K562 (cell line): ENCODE results near the gene HSPE1. TPM values are rescaled to one million over a fixed set of nuclear protein-coding genes. Genes with fewer than 3 reads are reported as not detected.
A peak's percentile ranks its signal among the peaks of the same experiment; 100 is the strongest.

Experiments
- BRF1 ChIP-seq: IDR thresholded peaks from 3 replicates; pipeline ENCODE4 v1.6.1; 2011; ENCODE audit warnings: borderline replicate concordance, mild to moderate bottlenecking; ENCODE audit not compliant: insufficient read length; ENCODE audit errors: extremely low read depth
- CCNT2 ChIP-seq: IDR thresholded peaks from 2 replicates; pipeline ENCODE4 v1.6.1; 2011; ENCODE audit warnings: borderline replicate concordance, low read depth, mild to moderate bottlenecking, moderate library complexity, mixed read lengths, low read length; ENCODE audit not compliant: insufficient read length; ENCODE audit errors: extremely low read depth
- FOXA1 ChIP-seq: fragments of 450-650 bp; IDR thresholded peaks from 2 replicates; pipeline ENCODE4 v1.6.1; 2016; ENCODE audit warnings: mild to moderate bottlenecking, borderline replicate concordance
- GTF2A2 ChIP-seq: IDR thresholded peaks from 2 replicates; pipeline ENCODE4 v1.6.1; 2016; ENCODE audit warnings: mild to moderate bottlenecking, missing genetic modification characterization, missing compliant biosample characterization
- GTF2E2 ChIP-seq: fragments of 200-800 bp; sonication (Bioruptor generic); IDR thresholded peaks from 2 replicates; pipeline ENCODE4 v1.6.1; 2016; ENCODE audit warnings: missing genetic modification characterization, missing compliant biosample characterization
- MAZ ChIP-seq, 2 experiments: fragments of 450-650 bp in 1 of 2; sonication (generic) in 1 of 2; formaldehyde crosslinking; IDR thresholded peaks in 1 of 2; conservative IDR thresholded peaks in 1 of 2; 2 replicates each; pipeline versions ENCODE4 v1.4.0 to v1.5.0; 2020; ENCODE audit warnings: mild to moderate bottlenecking in 1 of 2, missing genetic modification reagents in 1 of 2
- PKNOX1 ChIP-seq: fragments of 450-650 bp; IDR thresholded peaks from 2 replicates; pipeline ENCODE4 v1.6.1; 2016
- ZNF436 ChIP-seq: fragments of 250-450, 450-650 bp; sonication (Bioruptor Pico); formaldehyde crosslinking; IDR thresholded peaks from 2 replicates; pipeline ENCODE4 v1.7.0; 2020; ENCODE audit warnings: mild to moderate bottlenecking
- ZNF740 ChIP-seq, 3 experiments: fragments of 200-800 bp in 1 of 3; sonication (Bioruptor generic) in 1 of 3; sonication (generic) in 1 of 3; formaldehyde crosslinking in 1 of 3; IDR thresholded peaks; 2 replicates each; pipeline versions ENCODE4 v1.6.1 to v1.8.0; 2016 to 2022; ENCODE audit warnings: mild to moderate bottlenecking in 2 of 3, missing compliant biosample characterization in 2 of 3, missing genetic modification characterization in 2 of 3, missing genetic modification reagents in 1 of 3
- polyA plus RNA-seq, 8 experiments: library from polyadenylated mRNA; depleted of rRNA in 4 of 8; stranded (reverse) in 5 of 8; unstranded in 3 of 8; fragments of >200 nt; fragmentation: Nextera tagmentation in 2 of 8; fragmentation: Illumina TruSeq in 1 of 8; extraction: Ambion mirVana in 2 of 8; extraction: Trizol in 1 of 8; gene quantifications; 2 replicates each; pipeline versions ENCODE4 v1.2.1 to v1.2.3, GENCODE V29; 2011 to 2014; ENCODE audit warnings: inconsistent platforms in 1 of 8, missing spikeins in 1 of 8
- total RNA-seq, 7 experiments: library from RNA; depleted of rRNA in 6 of 7; stranded (reverse); fragments of >200 nt in 6 of 7; fragmentation: Illumina TruSeq in 2 of 7; extraction: Trizol in 2 of 7; gene quantifications; 2 replicates each; pipeline versions ENCODE4 v1.2.1 to v1.2.3, GENCODE V29; 2011 to 2021; ENCODE audit warnings: low replicate concordance in 1 of 7
- TF ChIP-seq, protein P1 (sequence below): sonication (generic); formaldehyde crosslinking; IDR thresholded peaks from 2 replicates; pipeline ENCODE4 v1.8.1; 2023; ENCODE audit warnings: mild to moderate bottlenecking, missing genetic modification reagents
- TF ChIP-seq, protein P2 (sequence below): fragments of 250-450 bp; sonication (Bioruptor Pico); IDR thresholded peaks from 2 replicates; pipeline ENCODE4 v1.8.0; 2021; ENCODE audit warnings: moderate library complexity, mild to moderate bottlenecking, inconsistent platforms
- TF ChIP-seq, protein P3 (sequence below): fragments of 450-650 bp; formaldehyde crosslinking; IDR thresholded peaks from 2 replicates; pipeline ENCODE4 v1.4.0; 2020; ENCODE audit warnings: mild to moderate bottlenecking, moderate library complexity
- TF ChIP-seq, protein P4 (sequence below): fragments of 250-450 bp; sonication (Bioruptor Pico); IDR thresholded peaks from 2 replicates; pipeline ENCODE4 v1.8.0; 2021; ENCODE audit warnings: borderline replicate concordance, mild to moderate bottlenecking, moderate library complexity; ENCODE audit not compliant: poor library complexity, severe bottlenecking
- TF ChIP-seq, protein P5 (sequence below): fragments of 450-650 bp; formaldehyde crosslinking; IDR thresholded peaks from 2 replicates; pipeline ENCODE4 v1.4.0; 2022; ENCODE audit warnings: missing genetic modification characterization

Gene HSPE1
- total and polyA plus RNA-seq, 9 of the 15 experiments (the other 6 are each of a cell fraction or from before 2014, with no cell fraction given), result 223 to 1,007 (median 612) TPM

DNA sequence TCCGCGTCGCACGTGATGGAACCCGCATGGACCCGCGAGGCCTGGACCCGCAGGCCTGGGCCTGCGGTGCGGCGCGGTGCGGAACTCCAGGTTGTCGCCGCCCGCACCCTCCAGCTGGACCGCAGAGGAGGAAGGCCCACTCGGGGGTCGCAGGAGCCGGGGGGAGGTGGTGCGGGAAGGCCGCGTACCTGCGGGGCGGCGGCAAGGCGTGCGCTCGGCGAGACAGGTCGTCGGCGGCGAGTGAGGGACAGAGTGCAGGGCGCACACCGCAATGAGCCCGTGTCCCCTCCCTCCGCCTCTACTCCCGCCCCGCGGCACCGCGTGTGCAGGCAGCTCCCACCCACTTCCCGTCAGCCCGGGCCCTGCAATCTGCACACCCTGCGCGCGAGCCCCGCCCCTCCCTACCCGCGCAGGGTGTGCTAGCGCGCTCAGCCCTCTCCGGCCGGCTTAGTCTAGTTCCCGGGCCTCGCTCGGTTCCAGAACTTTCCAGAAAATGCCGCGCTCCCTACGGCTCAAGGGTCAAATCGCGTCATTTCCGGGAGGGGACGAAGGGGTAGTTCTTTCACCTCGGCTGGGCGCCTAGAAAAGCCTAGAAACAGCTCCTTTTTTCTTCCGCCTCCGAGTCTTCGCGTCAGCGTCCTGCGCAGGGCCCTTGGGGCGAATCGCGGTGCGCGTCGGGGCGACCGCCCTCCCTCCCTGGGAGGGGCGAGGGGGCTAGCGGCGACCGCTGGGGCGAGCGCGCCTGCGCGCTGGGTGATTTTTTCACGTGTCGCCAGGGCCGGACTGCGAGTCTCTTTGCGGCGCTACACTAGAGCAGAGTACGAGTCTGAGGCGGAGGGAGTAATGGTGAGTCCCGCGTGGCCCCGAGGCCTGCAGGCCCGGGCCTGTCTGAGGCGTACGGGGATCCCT lies at the start of gene HSPE1, which contains the start of gene HSPD1 (continued):
- TF ChIP-seq MAZ (CRISPR knock-in tag; conservative IDR thresholded peaks at IDR 0.05 in 1 of 2, IDR thresholded peaks at IDR 0.05 in 1 of 2) (peak; percentile 97 to 99), ZNF740 (CRISPR knock-in tag; IDR thresholded peaks at IDR 0.05) (no peak), ZNF740 (tag; IDR thresholded peaks at IDR 0.05) (no peak), BRF1 (no peak), PKNOX1 (peak; percentile 43; the same call in 1 of the 2 replicates), CCNT2 (peak; percentile 85), FOXA1 (no peak), GTF2E2 (tag) (no peak; the same call in 1 of the 2 replicates), ZNF436 (CRISPR knock-in tag) (no peak), GTF2A2 (no peak)
- TF ChIP-seq, protein P1, sequence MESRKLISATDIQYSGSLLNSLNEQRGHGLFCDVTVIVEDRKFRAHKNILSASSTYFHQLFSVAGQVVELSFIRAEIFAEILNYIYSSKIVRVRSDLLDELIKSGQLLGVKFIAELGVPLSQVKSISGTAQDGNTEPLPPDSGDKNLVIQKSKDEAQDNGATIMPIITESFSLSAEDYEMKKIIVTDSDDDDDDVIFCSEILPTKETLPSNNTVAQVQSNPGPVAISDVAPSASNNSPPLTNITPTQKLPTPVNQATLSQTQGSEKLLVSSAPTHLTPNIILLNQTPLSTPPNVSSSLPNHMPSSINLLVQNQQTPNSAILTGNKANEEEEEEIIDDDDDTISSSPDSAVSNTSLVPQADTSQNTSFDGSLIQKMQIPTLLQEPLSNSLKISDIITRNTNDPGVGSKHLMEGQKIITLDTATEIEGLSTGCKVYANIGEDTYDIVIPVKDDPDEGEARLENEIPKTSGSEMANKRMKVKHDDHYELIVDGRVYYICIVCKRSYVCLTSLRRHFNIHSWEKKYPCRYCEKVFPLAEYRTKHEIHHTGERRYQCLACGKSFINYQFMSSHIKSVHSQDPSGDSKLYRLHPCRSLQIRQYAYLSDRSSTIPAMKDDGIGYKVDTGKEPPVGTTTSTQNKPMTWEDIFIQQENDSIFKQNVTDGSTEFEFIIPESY (CRISPR knock-in tag), result peak; percentile 13; the same call in 1 of the 2 replicates
- TF ChIP-seq, protein P2, sequence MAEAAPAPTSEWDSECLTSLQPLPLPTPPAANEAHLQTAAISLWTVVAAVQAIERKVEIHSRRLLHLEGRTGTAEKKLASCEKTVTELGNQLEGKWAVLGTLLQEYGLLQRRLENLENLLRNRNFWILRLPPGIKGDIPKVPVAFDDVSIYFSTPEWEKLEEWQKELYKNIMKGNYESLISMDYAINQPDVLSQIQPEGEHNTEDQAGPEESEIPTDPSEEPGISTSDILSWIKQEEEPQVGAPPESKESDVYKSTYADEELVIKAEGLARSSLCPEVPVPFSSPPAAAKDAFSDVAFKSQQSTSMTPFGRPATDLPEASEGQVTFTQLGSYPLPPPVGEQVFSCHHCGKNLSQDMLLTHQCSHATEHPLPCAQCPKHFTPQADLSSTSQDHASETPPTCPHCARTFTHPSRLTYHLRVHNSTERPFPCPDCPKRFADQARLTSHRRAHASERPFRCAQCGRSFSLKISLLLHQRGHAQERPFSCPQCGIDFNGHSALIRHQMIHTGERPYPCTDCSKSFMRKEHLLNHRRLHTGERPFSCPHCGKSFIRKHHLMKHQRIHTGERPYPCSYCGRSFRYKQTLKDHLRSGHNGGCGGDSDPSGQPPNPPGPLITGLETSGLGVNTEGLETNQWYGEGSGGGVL (CRISPR knock-in tag), result no peak
- TF ChIP-seq, protein P3, sequence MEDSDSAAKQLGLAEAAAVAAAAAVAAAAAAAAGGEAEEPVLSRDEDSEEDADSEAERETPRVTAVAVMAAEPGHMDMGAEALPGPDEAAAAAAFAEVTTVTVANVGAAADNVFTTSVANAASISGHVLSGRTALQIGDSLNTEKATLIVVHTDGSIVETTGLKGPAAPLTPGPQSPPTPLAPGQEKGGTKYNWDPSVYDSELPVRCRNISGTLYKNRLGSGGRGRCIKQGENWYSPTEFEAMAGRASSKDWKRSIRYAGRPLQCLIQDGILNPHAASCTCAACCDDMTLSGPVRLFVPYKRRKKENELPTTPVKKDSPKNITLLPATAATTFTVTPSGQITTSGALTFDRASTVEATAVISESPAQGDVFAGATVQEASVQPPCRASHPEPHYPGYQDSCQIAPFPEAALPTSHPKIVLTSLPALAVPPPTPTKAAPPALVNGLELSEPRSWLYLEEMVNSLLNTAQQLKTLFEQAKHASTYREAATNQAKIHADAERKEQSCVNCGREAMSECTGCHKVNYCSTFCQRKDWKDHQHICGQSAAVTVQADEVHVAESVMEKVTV (CRISPR knock-in tag), result no peak
- TF ChIP-seq, protein P4, sequence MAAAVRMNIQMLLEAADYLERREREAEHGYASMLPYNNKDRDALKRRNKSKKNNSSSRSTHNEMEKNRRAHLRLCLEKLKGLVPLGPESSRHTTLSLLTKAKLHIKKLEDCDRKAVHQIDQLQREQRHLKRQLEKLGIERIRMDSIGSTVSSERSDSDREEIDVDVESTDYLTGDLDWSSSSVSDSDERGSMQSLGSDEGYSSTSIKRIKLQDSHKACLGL, result peak; percentile 58
- TF ChIP-seq, protein P5, sequence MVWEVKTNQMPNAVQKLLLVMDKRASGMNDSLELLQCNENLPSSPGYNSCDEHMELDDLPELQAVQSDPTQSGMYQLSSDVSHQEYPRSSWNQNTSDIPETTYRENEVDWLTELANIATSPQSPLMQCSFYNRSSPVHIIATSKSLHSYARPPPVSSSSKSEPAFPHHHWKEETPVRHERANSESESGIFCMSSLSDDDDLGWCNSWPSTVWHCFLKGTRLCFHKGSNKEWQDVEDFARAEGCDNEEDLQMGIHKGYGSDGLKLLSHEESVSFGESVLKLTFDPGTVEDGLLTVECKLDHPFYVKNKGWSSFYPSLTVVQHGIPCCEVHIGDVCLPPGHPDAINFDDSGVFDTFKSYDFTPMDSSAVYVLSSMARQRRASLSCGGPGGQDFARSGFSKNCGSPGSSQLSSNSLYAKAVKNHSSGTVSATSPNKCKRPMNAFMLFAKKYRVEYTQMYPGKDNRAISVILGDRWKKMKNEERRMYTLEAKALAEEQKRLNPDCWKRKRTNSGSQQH (CRISPR knock-in tag), result no peak
